GM12864 (cell line): ENCODE measurements around the gene APBB2.

Experiments
- DNase-seq: peaks from one replicate; pipeline ENCODE4 v3.0.0-alpha.2; 2011; ENCODE audit warnings: low read depth
- H3K4me3 ChIP-seq: 2 replicates; pipeline ENCODE4 v1.5.1; 2011; ENCODE audit warnings: mild to moderate bottlenecking, low read depth, low read length, control low read depth
- CTCF ChIP-seq: IDR thresholded peaks from 2 replicates; pipeline ENCODE4 v1.5.1; 2011; ENCODE audit warnings: low read depth, mild to moderate bottlenecking, moderate library complexity, low read length, control low read depth, inconsistent platforms; ENCODE audit errors: missing control alignments

APBB2 gene

DNA sequence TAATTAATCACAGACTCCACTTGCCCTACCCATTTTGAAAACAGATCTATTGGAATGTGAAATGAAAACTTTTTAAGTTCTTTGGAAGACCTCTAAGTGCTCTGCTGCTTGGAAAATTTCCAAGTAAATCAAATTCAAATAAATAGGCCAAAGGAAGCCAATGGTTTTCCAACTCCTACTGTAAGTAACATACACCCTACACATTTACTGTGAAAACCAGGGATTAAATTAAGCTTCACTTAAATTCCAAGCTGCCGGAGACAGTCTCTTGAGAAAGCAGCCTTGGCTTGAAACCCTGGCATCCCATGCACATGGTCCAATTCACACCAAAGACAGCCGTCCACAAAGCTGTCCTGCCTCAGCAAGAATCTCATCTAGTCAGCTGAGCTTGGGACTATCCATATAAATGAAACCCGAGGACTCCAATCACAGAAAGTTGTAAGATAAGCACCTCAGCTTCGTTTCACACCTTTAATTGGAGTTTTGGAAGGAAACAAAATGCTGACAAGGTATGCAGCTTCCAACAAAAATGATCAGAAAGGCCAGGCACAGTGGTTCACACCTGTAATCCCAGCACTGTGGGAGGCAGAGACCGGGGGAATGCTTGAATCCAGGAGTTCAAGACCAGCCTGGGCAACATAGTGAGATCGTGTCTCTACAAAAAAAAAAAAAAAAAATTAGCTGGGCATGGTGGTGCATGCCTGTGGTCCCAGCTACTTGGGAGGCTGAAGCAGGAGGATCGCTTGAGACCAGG lies 88.6 kb downstream of the APBB2 start:
- no peak for TF ChIP-seq CTCF
- no peak for DNase-seq
- H3K4me3 ChIP-seq = no peak overlapping the region

GRCh38 chr4:41124916-41125548 lies 89.3 kb downstream of the APBB2 start:
- H3K4me3 ChIP-seq = no peak overlapping the region
- DNase-seq = no peak
- TF ChIP-seq CTCF = no peak

DNA sequence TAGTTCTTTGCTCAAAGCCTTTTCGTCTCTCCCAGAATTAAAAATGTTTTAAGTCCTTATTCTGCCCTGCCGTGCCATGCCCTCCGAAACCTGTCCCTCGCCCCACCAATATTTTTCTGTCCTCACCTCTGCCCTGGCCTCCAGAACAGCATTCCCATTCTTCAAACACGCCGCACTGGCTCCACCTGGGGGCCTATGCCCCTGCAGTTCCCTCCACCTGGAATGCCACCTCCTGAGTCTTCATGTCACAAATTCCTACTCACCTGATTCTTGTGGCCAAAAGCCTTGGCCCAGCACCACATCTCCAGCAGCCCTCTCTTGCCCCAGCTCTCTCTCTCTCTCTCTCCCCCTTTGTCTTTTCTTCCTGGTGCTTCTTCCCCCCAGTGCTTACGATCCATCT lies 91.6 kb downstream of the APBB2 start:
- no peak for TF ChIP-seq CTCF
- no peak overlapping the region for H3K4me3 ChIP-seq
- DNase-seq = no peak

- no peak overlapping the region for H3K4me3 ChIP-seq
- no peak for TF ChIP-seq CTCF
- no peak for DNase-seq
Measured at GRCh38 chr4:41122309-41122708, 92.0 kb downstream of the APBB2 start.

DNA sequence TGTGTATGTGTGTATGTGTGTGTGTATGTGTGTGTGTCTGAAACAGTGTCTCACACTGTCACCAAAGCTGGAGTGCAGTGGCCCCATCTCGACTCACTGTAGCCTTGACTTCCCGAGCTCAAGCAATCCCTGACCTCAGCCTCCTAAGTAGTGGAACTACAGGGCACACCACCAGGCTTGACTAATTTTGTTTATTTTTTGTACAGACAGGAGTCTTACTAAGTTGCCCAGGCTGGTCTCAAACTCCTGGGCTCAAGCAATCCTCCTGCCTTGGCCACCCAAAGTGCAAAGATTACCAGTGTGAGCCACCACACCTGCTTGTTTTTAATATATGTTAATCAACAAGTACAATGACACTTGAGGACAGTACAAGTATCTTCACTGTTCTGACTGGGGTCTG lies 92.4 kb downstream of the APBB2 start:
- TF ChIP-seq CTCF = no peak
- no peak overlapping the region for H3K4me3 ChIP-seq
- DNase-seq = no peak

DNA sequence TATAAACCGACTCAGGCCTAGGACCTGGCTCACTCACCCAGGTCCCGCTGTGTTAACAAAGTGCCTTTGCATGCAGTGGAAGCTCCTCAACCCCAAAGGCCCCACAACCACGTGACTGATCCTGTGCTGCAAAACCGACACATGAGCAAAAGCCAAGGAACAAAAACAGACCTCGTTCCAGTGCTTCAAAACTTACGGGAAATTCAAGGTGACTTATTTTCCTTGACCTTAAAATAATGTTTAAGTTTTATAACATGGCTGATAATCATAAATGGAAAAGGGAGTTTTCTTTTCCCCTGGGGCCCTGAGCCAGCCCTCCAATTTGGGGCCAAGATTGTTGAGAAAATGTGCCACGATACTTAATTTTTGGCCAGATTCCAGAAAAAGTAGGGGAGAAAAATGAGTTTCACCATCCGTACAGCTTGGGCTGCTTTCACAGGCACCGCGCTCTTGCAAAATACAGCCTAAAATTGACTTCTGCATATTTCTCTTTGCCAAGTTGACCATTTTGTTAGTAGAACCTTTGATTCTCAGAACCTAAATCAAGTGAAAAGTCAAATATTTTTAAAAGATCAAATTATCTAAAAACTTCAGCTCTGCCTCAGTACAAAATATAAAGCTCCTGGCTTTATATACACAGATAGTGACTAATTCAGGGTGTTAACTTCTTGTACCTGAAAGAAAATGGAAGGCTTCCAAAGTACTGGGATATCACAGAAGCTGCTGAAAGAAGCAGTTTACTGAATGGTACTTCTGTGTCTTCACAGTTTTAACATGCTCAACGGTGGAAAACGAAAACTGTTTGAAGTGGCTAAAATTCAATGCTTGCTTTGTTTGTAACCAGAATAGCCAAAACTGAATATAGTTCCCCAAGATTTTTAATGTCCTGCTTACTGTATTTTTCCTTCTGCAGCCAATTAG lies 93.8 kb downstream of the APBB2 start:
- DNase-seq = no peak
- no peak for TF ChIP-seq CTCF
- H3K4me3 ChIP-seq = no peak overlapping the region
